Ramos (cell line): ENCODE data around the gene VASN.

ENCODE experiments used
- in situ Hi-C: fragments of 300-500 bp; cut with MboI; formaldehyde crosslinking; loops from one replicate; pipeline ENCODE4 v1.14.3; 2022; ENCODE audit warnings: low sequenced_read_pairs; ENCODE audit not compliant: unreplicated experiment

The VASN gene

GRCh38 chr16:4369007-4369733 lies 2.5 kb upstream of the VASN start:
- in situ Hi-C loops = no loop called here

DNA sequence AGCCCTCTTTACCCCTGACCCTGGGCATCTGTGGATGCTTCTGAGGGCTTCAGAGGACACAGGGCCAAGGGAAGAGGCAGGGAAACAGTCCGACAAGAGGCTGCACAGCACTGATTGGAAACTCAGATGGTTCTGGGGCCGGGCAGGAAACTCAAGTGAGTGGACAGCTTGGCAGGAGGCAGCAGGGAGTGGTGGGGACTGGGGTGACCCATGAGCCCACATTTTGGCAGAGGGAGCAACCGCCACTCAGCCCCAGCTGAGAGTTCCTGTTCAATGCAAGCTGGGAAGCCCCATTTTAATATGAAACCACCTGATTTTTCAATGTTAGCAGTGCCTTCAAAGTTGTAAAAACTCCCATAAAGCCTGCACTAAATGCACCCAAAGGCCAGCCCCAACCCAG lies 1.5 kb upstream of the VASN start:
- in situ Hi-C loops = no loop called here

- in situ Hi-C loops = no loop called here
Measured at GRCh38 chr16:4370570-4371356, 885 bp upstream of the VASN start.

DNA sequence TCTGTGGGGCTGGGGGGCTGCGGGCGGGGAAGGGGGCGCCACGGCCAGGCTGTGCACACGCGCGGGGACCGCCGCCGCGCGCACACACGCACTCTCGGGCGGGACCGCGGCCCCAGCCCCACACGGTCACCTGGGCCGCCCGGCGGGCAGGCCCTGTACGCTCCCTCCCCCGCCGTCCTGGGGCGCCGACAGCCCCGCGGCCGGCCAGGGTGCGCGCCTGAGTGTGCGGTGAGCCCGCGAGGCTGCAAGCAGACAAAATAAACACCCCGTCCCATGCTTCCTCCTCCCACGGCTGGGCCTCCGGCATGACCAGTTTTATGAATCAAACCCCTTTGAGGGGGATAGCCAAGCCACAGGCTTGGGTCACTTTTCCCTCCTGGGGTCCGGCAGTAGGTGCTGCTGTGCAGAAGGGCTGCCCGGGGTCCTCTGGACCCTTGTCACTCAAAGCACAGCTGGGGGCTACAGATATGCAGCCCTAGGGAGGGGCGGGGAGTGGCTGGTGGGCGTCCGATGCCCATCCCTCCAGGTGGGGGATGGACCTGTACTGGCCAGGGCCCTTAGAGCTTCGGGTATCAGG lies 441 bp downstream of the VASN start:
- in situ Hi-C loops = no loop called here

DNA sequence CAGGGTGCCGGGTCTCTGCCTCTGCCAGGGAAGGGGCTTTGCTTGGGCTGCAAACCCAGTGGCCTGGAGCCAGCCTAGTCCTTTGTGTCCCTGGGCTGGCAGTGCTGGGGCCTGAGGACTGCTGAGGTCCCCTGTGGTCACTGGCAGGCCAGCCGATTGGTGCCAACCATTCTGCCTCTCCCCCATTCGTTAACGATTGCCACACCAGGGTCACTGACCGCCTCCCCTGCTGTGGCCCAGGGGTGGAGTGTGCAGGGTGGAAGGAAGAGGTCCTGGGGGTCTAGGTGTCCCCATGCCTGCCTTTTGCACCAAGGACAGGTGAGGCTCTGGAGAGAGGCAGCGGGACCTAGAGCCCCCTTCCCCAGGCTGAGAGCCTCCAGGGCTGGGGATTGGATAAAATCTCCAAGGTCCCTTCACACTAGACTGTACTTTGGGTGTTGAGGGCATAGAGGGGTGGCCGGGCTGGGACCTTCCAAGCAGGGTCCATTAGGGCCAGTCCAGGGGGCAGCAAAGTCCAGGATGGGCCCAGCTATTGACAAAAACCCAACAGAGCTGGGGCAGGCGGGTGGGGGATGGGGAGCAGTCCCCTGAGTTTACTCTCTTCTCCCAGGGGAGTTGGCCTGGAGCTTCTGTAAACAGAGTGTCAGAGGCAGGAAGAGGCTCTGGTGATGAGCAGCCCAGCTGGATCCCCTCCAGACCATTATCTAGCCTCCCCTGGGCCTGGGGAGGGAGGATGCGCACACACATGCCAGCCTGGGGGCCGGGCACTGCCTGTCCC lies 1.1 kb downstream of the VASN start:
- in situ Hi-C loops = no loop called here

GRCh38 chr16:4373356-4373908 lies 1.8 kb downstream of the VASN start:
- in situ Hi-C loops = no loop called here

DNA sequence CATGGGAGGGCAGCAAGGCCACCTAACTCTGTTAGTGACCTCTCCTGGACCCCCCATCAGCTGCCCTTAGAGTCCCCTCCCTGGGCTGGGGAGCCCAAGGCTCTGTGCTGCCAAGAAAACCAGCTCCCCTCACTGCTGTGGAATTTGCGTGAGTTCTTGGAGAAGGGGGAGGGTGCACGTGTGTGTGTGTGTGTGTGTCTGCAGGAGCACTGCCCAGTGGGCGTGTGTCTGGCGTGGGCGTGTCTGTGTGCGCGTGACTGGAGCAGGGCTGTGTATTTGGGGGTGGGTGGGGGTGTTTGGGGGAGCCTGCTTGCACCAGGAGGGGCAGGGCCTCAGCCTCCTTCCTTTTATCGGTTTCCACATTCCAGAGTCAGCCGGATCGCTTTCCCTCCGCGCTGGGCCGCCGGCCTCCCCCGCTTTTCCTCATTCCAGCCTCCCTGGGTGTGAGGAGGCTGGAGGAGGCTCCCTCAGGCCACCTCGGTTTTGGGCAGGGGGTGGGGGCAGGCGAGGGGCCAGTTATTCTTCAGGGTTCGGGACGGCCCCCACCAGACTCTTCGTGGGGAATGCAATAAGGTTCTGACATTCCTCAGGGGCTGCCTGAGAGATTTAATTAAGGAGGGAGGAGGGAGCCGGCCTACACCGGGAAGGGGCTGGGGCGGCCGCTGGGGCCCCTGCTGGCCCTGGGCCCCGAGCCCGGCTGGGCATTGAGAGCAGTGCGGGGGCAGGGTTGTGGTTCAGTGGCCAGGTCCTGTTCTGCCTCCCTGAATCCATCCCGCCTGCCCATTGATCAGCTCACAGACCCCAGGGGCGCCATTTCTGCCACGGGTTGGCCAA lies 2.5 kb downstream of the VASN start:
- in situ Hi-C loops = no loop called here

DNA sequence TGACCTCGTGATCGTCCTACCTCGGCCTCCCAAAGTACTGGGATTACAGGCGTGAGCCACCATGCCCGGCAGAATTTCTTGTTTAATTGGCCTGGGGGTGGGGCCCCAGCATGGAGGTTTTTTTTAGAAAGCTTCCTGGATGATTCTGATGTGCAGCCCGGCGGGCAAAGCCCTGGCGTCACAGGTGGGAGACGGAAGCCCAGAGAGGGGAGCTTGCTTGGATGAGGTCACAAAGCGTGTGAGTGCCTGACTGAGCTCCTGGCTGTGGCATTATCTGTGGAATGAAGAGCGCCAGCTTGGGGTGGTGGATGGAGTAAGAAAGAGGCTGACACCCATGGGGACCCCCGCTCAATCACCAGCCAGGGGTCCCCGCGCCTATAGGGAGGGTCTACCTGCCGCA lies 4.1 kb downstream of the VASN start:
- in situ Hi-C loops = no loop called here

- in situ Hi-C loops = no loop called here
Measured at GRCh38 chr16:4376126-4376892, 4.7 kb downstream of the VASN start.

- in situ Hi-C loops = no loop called here
Measured at GRCh38 chr16:4376893-4377572, 5.4 kb downstream of the VASN start.

DNA sequence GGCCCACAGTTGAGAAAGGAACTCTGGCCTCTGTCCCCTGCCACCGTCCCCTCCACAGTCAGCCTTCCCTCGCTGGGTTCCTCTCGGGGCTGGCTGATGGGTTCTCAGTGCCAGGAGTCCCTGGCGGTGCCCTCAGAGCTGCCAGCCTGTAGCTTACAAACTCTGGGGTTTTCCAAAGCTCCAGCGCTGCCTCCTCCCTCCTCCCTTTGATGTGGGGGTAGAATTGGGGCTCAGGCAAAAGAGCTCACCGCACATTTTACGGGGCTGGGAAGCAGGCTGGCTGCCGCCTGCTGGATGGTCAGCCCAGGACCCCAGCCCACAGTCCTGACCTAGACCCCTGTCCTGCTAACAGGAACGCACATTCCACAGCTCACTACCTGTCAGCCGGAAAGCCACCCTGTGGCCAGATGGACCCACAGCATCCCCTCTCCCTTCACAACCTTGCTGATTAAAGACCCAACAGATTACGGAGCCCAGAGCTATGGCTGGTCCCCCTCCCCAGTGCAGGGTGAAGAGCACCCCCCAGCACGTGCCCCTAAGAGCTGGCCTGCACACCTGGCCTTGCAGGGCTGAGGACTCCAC lies 6.0 kb downstream of the VASN start:
- in situ Hi-C loops = no loop called here

DNA sequence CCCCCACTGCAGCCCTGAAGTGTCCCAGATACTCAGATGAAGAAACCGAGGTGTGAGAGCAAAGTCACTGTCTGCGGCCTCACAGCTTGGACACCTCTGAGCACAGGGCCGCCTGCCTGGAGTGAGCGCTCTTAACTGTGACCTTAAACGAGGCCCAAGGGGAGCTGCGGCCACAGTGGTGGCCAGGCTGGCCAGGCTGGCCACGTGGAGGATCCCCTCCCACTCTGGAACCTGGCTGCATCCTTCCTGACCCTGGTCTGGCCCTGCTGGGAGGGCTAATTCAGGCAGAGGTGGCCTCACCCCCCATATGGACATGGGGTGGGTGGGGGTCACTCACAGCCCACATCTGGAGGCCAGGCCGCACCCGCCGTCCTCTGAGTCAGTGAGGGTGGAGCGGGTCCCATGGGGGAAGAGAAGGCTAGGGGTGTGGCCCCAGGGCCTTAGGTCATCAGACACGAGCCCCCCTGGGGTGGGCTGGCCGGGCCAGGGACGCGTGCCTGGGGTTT lies 6.6 kb downstream of the VASN start:
- in situ Hi-C loops = no loop called here

GRCh38 chr16:4378999-4379690 lies 7.5 kb downstream of the VASN start:
- in situ Hi-C loops = no loop called here

- in situ Hi-C loops = no loop called here
Measured at GRCh38 chr16:4380119-4381063, 8.7 kb downstream of the VASN start.

DNA sequence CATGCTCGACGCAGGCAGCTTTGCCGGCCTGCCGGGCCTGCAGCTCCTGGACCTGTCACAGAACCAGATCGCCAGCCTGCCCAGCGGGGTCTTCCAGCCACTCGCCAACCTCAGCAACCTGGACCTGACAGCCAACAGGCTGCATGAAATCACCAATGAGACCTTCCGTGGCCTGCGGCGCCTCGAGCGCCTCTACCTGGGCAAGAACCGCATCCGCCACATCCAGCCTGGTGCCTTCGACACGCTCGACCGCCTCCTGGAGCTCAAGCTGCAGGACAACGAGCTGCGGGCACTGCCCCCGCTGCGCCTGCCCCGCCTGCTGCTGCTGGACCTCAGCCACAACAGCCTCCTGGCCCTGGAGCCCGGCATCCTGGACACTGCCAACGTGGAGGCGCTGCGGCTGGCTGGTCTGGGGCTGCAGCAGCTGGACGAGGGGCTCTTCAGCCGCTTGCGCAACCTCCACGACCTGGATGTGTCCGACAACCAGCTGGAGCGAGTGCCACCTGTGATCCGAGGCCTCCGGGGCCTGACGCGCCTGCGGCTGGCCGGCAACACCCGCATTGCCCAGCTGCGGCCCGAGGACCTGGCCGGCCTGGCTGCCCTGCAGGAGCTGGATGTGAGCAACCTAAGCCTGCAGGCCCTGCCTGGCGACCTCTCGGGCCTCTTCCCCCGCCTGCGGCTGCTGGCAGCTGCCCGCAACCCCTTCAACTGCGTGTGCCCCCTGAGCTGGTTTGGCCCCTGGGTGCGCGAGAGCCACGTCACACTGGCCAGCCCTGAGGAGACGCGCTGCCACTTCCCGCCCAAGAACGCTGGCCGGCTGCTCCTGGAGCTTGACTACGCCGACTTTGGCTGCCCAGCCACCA lies 9.7 kb downstream of the VASN start:
- in situ Hi-C loops = no loop called here
